Measurements from ENCODE around the gene ZSWIM6.
A peak's percentile ranks its signal among the peaks of the same experiment; 100 is the strongest.

The ZSWIM6 gene

GRCh38 chr5:61307191-61307590, 24.9 kb upstream of the ZSWIM6 start:
- DNase-seq (ENCODE audit: low spot score): no peak

GRCh38 chr5:61307611-61308010, 24.4 kb upstream of the ZSWIM6 start:
- no peak for DNase-seq (ENCODE audit: low spot score)

- no peak for DNase-seq (ENCODE audit: low spot score)
These were observed 23.3 kb upstream of the ZSWIM6 start for GRCh38 chr5:61308712-61309111.

- no peak for DNase-seq (ENCODE audit: low spot score)
These were observed 22.9 kb upstream of the ZSWIM6 start for GRCh38 chr5:61309115-61309514.

GRCh38 chr5:61311056-61311610, 20.9 kb upstream of the ZSWIM6 start:
- no peak for DNase-seq (ENCODE audit: low spot score)

- no peak for DNase-seq (ENCODE audit: low spot score)
These were observed 19.9 kb upstream of the ZSWIM6 start for GRCh38 chr5:61311836-61312808.

GRCh38 chr5:61313960-61314681, 17.9 kb upstream of the ZSWIM6 start:
- DNase-seq (ENCODE audit: low spot score): no peak

- DNase-seq (ENCODE audit: low spot score): no peak
These were observed 13.7 kb upstream of the ZSWIM6 start for GRCh38 chr5:61318376-61318775.

GRCh38 chr5:61319388-61320146, 12.5 kb upstream of the ZSWIM6 start:
- DNase-seq (ENCODE audit: low spot score): no peak

- DNase-seq (ENCODE audit: low spot score): no peak
These were observed 11.2 kb upstream of the ZSWIM6 start for GRCh38 chr5:61320860-61321259.

- DNase-seq (ENCODE audit: low spot score): no peak
These were observed 10.4 kb upstream of the ZSWIM6 start for GRCh38 chr5:61321669-61322068.

- no peak for DNase-seq (ENCODE audit: low spot score)
These were observed 9.0 kb upstream of the ZSWIM6 start for GRCh38 chr5:61322738-61323725.

GRCh38 chr5:61327760-61328753, 4.0 kb upstream of the ZSWIM6 start:
- DNase-seq (ENCODE audit: low spot score): peak; percentile 45

- DNase-seq (ENCODE audit: low spot score): no peak
These were observed 3.1 kb upstream of the ZSWIM6 start for GRCh38 chr5:61328791-61329549.

- no peak for DNase-seq (ENCODE audit: low spot score)
These were observed 2.4 kb upstream of the ZSWIM6 start for GRCh38 chr5:61329550-61330128.

- DNase-seq (ENCODE audit: low spot score): no peak
These were observed 1.7 kb upstream of the ZSWIM6 start for GRCh38 chr5:61330341-61330844.

- DNase-seq (ENCODE audit: low spot score): no peak
These were observed 1.1 kb upstream of the ZSWIM6 start for GRCh38 chr5:61330845-61331406.

GRCh38 chr5:61332358-61332749, 296 bp downstream of the ZSWIM6 start:
- DNase-seq (ENCODE audit: low spot score): no peak
